GM12878 (cell line): ENCODE data around the gene INHBB. TPM values are rescaled to one million over a fixed set of nuclear protein-coding genes. Genes with fewer than 3 reads are reported as not detected.

Source experiments
- ATAC-seq: fragments of 200-7000 bp; cut with Tn5 transposase; 3 replicates; pipeline ENCODE4 v1.9.1; 2020; ENCODE audit warnings: mild to moderate bottlenecking, moderate library complexity
- BruUV-seq: library from RNA; stranded (reverse); fragments of 400-500 nt; replicated peaks from 2 replicates; lab custom pipeline; 2021; lab: Mats Ljungman, UMichigan
- CTCF ChIA-PET: fragments of 300-600 bp; sonication (Branson Sonifier 250); formaldehyde crosslinking; extraction: SDS; loops from one replicate; lab custom pipeline; 2021; ENCODE audit warnings: inconsistent platforms; lab: Yijun Ruan, JAX
- POLR2A ChIA-PET: fragments of 350-600 bp; formaldehyde crosslinking; extraction: SDS; loops from one replicate; lab custom pipeline; 2021; ENCODE audit warnings: inconsistent platforms; lab: Charles Lee
- RAD21 ChIA-PET: fragments of 300-600 bp; sonication (Branson Sonifier 250); formaldehyde crosslinking; loops from one replicate; lab custom pipeline; 2023; ENCODE audit warnings: antibody characterized with exemption; ENCODE audit not compliant: unreplicated experiment; lab: Charles Lee
- SMC1A ChIA-PET: fragments of 300-600 bp; sonication (Branson Sonifier 250); formaldehyde crosslinking; loops from one replicate; lab custom pipeline; 2023; ENCODE audit not compliant: unreplicated experiment, uncharacterized antibody; lab: Charles Lee
- DNase-seq: peaks from one replicate; pipeline ENCODE4 v3.0.0-alpha.2; 2011; ENCODE audit warnings: low read depth, low spot score
- FAIRE-seq: peaks from 3 replicates; lab custom pipeline; 2011; peaks lifted over from hg19 to GRCh38; lab: Jason Lieb, UNC
- H2AFZ ChIP-seq: 2 replicates; pipeline ENCODE4 v1.6.0; 2011; ENCODE audit warnings: low read depth, low read length, control low read depth; ENCODE audit not compliant: control insufficient read depth
- H3K27ac ChIP-seq: 2 replicates; pipeline ENCODE4 v1.5.1; 2011; ENCODE audit warnings: control low read depth; ENCODE audit not compliant: control insufficient read depth, insufficient read depth
- H3K27me3 ChIP-seq, 2 experiments: replicated peaks in 1 of 2; 2 replicates each; pipeline versions ENCODE4 v1.6.0 to v1.6.1; 2011; ENCODE audit warnings: low read length in 1 of 2; ENCODE audit not compliant: control insufficient read depth in 2 of 2, insufficient read depth in 2 of 2
- H3K36me3 ChIP-seq, 2 experiments: 2 replicates each; pipeline ENCODE4 v1.5.1; 2011; ENCODE audit warnings: low read length in 1 of 2; ENCODE audit not compliant: control insufficient read depth in 2 of 2, insufficient read depth in 2 of 2
- H3K4me1 ChIP-seq: 2 replicates; pipeline ENCODE4 v1.6.1; 2011; ENCODE audit warnings: mild to moderate bottlenecking, low read length, moderate library complexity, mixed read lengths; ENCODE audit not compliant: control insufficient read depth, insufficient read depth
- H3K4me2 ChIP-seq: 2 replicates; pipeline ENCODE4 v1.6.0; 2011; ENCODE audit warnings: control low read depth; ENCODE audit not compliant: control insufficient read depth, insufficient read depth
- H3K4me3 ChIP-seq: fragments of 200-600 bp; sonication (generic); 2 replicates; pipeline ENCODE4 v1.5.1; 2016
- H3K79me2 ChIP-seq: 2 replicates; pipeline ENCODE4 v1.6.0; 2011; ENCODE audit warnings: low read length; ENCODE audit not compliant: control insufficient read depth, insufficient read depth
- H3K9ac ChIP-seq: 2 replicates; pipeline ENCODE4 v1.8.0; 2011; ENCODE audit warnings: low read length, control low read depth, mixed read lengths; ENCODE audit not compliant: control insufficient read depth, insufficient read depth
- H3K9me3 ChIP-seq: replicated peaks from 3 replicates; pipeline ENCODE4 v1.5.1; 2011; ENCODE audit warnings: mild to moderate bottlenecking, low read length; ENCODE audit not compliant: control insufficient read depth, insufficient read depth
- H4K20me1 ChIP-seq: 2 replicates; pipeline ENCODE4 v1.6.0; 2011; ENCODE audit not compliant: control insufficient read depth, insufficient read depth
- CHD4 ChIP-seq: fragments of 200-600 bp; sonication (generic); IDR thresholded peaks from 2 replicates; pipeline ENCODE4 v1.6.1; 2016; ENCODE audit warnings: mild to moderate bottlenecking
- PAX8 ChIP-seq: fragments of 450-650 bp; IDR thresholded peaks from 2 replicates; pipeline ENCODE4 v1.6.1; 2017; ENCODE audit warnings: mild to moderate bottlenecking, moderate library complexity
- RAD51 ChIP-seq: fragments of 450-650 bp; IDR thresholded peaks from 2 replicates; pipeline ENCODE4 v1.6.1; 2016; ENCODE audit warnings: moderate library complexity, mild to moderate bottlenecking, inconsistent platforms
- RFX5 ChIP-seq: IDR thresholded peaks from 2 replicates; pipeline ENCODE4 v1.6.1; 2011; ENCODE audit warnings: low read depth, low read length, improper control_type of control experiment
- STAT1 ChIP-seq: fragments of 450-650 bp; conservative IDR thresholded peaks from 2 replicates; pipeline ENCODE4 v1.6.1; 2014; ENCODE audit warnings: antibody characterized with exemption, mild to moderate bottlenecking
- WGBS: methylation state at CpG from one replicate; pipeline ENCODE4 v1.1.6; 2016; ENCODE audit warnings: low lambda C conversion rate; ENCODE audit not compliant: insufficient replicate concordance, insufficient coverage; ENCODE audit errors: missing lambda C conversion rate; 5-methylcytosine and 5-hydroxymethylcytosine counted together
- in situ Hi-C: fragments of 300-500 bp; cut with MboI; formaldehyde crosslinking; loops from 9 replicates; pipeline ENCODE4 v1.14.3; 2018; ENCODE audit warnings: mixed read lengths
- intact Hi-C: fragments of 100-400 bp; cut with micrococcal nuclease; formaldehyde crosslinking; loops from one replicate; pipeline ENCODE4 v1.14.2; 2022; ENCODE audit not compliant: unreplicated experiment
- polyA plus RNA-seq, 11 experiments: library from polyadenylated mRNA; depleted of rRNA in 4 of 11; unstranded in 6 of 11; stranded (reverse) in 5 of 11; fragments of >200 nt; fragmentation: Nextera tagmentation in 4 of 11; fragmentation: Illumina TruSeq in 1 of 11; extraction: Ambion mirVana in 4 of 11; extraction: Trizol in 1 of 11; gene quantifications; 1 replicate in 1 of 11; 2 replicates in 10 of 11; pipeline versions ENCODE4 v1.2.1 to v1.2.3, GENCODE V29; 2011 to 2016; ENCODE audit warnings: inconsistent platforms in 2 of 11, missing spikeins in 2 of 11, low read depth in 1 of 11
- total RNA-seq, 4 experiments: library from RNA; depleted of rRNA in 3 of 4; stranded (reverse); fragments of >200 nt in 3 of 4; fragmentation: Illumina TruSeq in 1 of 4; extraction: Trizol in 1 of 4; gene quantifications; 2 replicates each; pipeline versions ENCODE4 v1.2.1 to v1.2.3, GENCODE V29; 2013 to 2021
- TF ChIP-seq, protein P1 (sequence below): fragments of 150-350 bp; IDR thresholded peaks from 2 replicates; pipeline ENCODE4 v1.6.1; 2014; ENCODE audit warnings: mild to moderate bottlenecking, low read depth, low read length
- TF ChIP-seq, protein P2 (sequence below): fragments of 450-650 bp; IDR thresholded peaks from 2 replicates; pipeline ENCODE4 v1.6.1; 2017; ENCODE audit warnings: mild to moderate bottlenecking, moderate library complexity

Gene INHBB
- total and polyA plus RNA-seq, 10 of the 15 experiments (the other 5 are each of a cell fraction or from before 2014, with no cell fraction given): 0.05 TPM; not detected in 9

DNA sequence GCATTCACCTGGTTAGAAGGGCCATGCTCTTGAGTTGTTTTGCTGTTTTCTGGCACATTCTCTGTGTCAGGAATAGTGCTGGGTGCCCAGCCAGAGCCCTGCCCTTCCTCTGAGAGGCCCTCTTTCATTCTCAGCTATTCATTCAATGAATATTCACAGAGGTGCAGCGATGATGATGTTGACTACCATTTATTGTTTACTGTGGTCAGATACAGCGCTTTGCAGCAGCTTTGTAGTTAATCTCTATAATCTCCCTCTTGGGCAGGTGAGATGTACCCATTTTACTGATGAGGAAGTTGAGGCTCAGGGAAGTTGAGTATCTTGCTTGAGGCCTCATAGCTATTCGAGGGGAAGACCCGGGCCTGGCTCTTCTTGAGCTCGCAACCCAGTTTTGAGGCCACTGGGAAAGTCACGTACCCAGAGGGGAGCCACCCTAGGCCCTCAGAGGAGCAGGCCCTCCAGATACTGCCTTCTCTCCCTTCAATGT is 9.9 kb downstream of the INHBB start:
- no peak for ATAC-seq
- WGBS: 66% methylated on average over 6 of the region's 6 CpGs
- Histone ChIP-seq H3K36me3 (no peaks in the 10 kb centered on the region), H3K4me3 (no peak overlapping the region), H2AFZ (no peak overlapping the region), H3K4me2 (no peak overlapping the region), H3K4me1 (no peaks in the 10 kb centered on the region), H3K27ac (no peak overlapping the region), H3K9ac (no peak overlapping the region), H3K9me3 (no peaks in the 10 kb centered on the region), H4K20me1 (no peaks in the 10 kb centered on the region), H3K27me3 (no peaks in the 10 kb centered on the region), H3K79me2 (no peaks in the 10 kb centered on the region)
- CTCF ChIA-PET: no interaction called here
- no TSS peak for BruUV-seq
- SMC1A ChIA-PET: no interaction called here
- in situ Hi-C loops (no loop called here), intact Hi-C loops (no loop called here)
- DNase-seq: no peak
- no peak for TF ChIP-seq RFX5
- no peak for TF ChIP-seq PAX8
- TF ChIP-seq, protein P1, sequence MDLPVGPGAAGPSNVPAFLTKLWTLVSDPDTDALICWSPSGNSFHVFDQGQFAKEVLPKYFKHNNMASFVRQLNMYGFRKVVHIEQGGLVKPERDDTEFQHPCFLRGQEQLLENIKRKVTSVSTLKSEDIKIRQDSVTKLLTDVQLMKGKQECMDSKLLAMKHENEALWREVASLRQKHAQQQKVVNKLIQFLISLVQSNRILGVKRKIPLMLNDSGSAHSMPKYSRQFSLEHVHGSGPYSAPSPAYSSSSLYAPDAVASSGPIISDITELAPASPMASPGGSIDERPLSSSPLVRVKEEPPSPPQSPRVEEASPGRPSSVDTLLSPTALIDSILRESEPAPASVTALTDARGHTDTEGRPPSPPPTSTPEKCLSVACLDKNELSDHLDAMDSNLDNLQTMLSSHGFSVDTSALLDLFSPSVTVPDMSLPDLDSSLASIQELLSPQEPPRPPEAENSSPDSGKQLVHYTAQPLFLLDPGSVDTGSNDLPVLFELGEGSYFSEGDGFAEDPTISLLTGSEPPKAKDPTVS: no peak
- TF ChIP-seq STAT1: no peak
- no peak for TF ChIP-seq RAD51
- TF ChIP-seq, protein P2, sequence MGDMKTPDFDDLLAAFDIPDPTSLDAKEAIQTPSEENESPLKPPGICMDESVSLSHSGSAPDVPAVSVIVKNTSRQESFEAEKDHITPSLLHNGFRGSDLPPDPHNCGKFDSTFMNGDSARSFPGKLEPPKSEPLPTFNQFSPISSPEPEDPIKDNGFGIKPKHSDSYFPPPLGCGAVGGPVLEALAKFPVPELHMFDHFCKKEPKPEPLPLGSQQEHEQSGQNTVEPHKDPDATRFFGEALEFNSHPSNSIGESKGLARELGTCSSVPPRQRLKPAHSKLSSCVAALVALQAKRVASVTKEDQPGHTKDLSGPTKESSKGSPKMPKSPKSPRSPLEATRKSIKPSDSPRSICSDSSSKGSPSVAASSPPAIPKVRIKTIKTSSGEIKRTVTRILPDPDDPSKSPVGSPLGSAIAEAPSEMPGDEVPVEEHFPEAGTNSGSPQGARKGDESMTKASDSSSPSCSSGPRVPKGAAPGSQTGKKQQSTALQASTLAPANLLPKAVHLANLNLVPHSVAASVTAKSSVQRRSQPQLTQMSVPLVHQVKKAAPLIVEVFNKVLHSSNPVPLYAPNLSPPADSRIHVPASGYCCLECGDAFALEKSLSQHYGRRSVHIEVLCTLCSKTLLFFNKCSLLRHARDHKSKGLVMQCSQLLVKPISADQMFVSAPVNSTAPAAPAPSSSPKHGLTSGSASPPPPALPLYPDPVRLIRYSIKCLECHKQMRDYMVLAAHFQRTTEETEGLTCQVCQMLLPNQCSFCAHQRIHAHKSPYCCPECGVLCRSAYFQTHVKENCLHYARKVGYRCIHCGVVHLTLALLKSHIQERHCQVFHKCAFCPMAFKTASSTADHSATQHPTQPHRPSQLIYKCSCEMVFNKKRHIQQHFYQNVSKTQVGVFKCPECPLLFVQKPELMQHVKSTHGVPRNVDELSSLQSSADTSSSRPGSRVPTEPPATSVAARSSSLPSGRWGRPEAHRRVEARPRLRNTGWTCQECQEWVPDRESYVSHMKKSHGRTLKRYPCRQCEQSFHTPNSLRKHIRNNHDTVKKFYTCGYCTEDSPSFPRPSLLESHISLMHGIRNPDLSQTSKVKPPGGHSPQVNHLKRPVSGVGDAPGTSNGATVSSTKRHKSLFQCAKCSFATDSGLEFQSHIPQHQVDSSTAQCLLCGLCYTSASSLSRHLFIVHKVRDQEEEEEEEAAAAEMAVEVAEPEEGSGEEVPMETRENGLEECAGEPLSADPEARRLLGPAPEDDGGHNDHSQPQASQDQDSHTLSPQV: no peak
- TF ChIP-seq CHD4: no peak
- POLR2A ChIA-PET: no interaction called here
- FAIRE-seq: no peak
- RAD21 ChIA-PET: no interaction called here
